Small intestine (tissue), 7 donors: ENCODE results near the gene IL18RAP. TPM values are rescaled to one million over a fixed set of nuclear protein-coding genes. Genes with fewer than 3 reads are reported as not detected.

Source experiments
- DNase-seq, 2 donors: peaks; one replicate each; pipeline versions ENCODE4 v3.0.0 to v3.0.0-alpha.2; 2013
- FAIRE-seq: peaks from 2 replicates; lab custom pipeline; 2012; peaks lifted over from hg19 to GRCh38; lab: Jason Lieb, UNC
- H3K27ac ChIP-seq, 3 donors: one replicate each; pipeline ENCODE4 v1.5.1; 2013; ENCODE audit warnings: low read length in 2 of 3, mild to moderate bottlenecking in 2 of 3, control low read depth in 1 of 3, inconsistent platforms in 1 of 3, low read depth in 1 of 3, moderate library complexity in 1 of 3
- H3K27me3 ChIP-seq, 3 donors: one replicate each; pipeline ENCODE4 v1.6.1; 2013; ENCODE audit warnings: low read length in 3 of 3, inconsistent platforms in 1 of 3; ENCODE audit not compliant: control insufficient read depth in 3 of 3, insufficient read depth in 3 of 3
- H3K36me3 ChIP-seq, 3 donors: one replicate each; pipeline ENCODE4 v1.6.1; 2013; ENCODE audit warnings: low read length in 3 of 3, inconsistent platforms in 1 of 3, low read depth in 1 of 3, mild to moderate bottlenecking in 1 of 3, moderate library complexity in 1 of 3; ENCODE audit not compliant: control insufficient read depth in 3 of 3, insufficient read depth in 2 of 3
- H3K4me1 ChIP-seq, 3 donors: one replicate each; pipeline ENCODE4 v1.6.1; 2013; ENCODE audit warnings: low read length in 2 of 3, inconsistent platforms in 1 of 3, low read depth in 1 of 3, mild to moderate bottlenecking in 1 of 3, moderate library complexity in 1 of 3; ENCODE audit not compliant: control insufficient read depth in 3 of 3, insufficient read depth in 2 of 3
- H3K4me3 ChIP-seq, 3 donors: one replicate each; pipeline ENCODE4 v1.5.1; 2013; ENCODE audit warnings: low read length in 3 of 3, control low read depth in 1 of 3, inconsistent platforms in 1 of 3, low read depth in 1 of 3, mild to moderate bottlenecking in 1 of 3, moderate library complexity in 1 of 3
- H3K9me3 ChIP-seq, 2 donors: one replicate each; pipeline ENCODE4 v1.6.1; 2013; ENCODE audit warnings: low read depth in 1 of 2, low read length in 1 of 2; ENCODE audit not compliant: control insufficient read depth in 2 of 2, insufficient read depth in 1 of 2
- WGBS, 3 donors: extraction: QIAGEN DNeasy Blood & Tissue Kit; methylation state at CpG; one replicate each; pipeline ENCODE4 v1.1.7; 2013; 5-methylcytosine and 5-hydroxymethylcytosine counted together
- polyA plus RNA-seq, 4 donors: library from polyadenylated mRNA; stranded (reverse) in 3 of 4; unstranded in 1 of 4; fragments of 200-250 nt in 3 of 4; fragments of 120-200 nt in 1 of 4; gene quantifications; one replicate each; pipeline versions ENCODE4 v1.2.1 to v1.2.3, GENCODE V29; 2013
- donor health status: healthy with polysubstance abuse.
- donor health status: control.
- donor health status: control.
- donor health status: Bipolar disorder and iron deficiency.
- donor health status: healthy.

IL18RAP gene
- polyA plus RNA-seq, 4 donors = 0.22 to 1.00 (median 0.47) TPM

- H3K4me3 ChIP-seq = no peak overlapping the region
- WGBS, 3 donors = 36 to 53% (median 49%) methylated on average over 2 of the region's 2 CpGs
- H3K27me3 ChIP-seq = no peaks in the 10 kb centered on the region
- no peak overlapping the region for H3K27ac ChIP-seq
- H3K4me1 ChIP-seq = peaks cover 0 to 7% (median 7%) of the 10 kb centered on the region in 3 donors
- H3K9me3 ChIP-seq = no peaks in the 10 kb centered on the region
- FAIRE-seq = no peak
- no peaks in the 10 kb centered on the region for H3K36me3 ChIP-seq
- peak; percentile 5 to 30 for DNase-seq
Observed at GRCh38 chr2:102455061-102455670, 32.2 kb downstream of the IL18RAP start.

GRCh38 chr2:102460467-102460866 is 37.5 kb downstream of the IL18RAP start:
- FAIRE-seq (no peak), DNase-seq (no peak)
- Histone ChIP-seq H3K4me1 (no peaks in the 10 kb centered on the region), H3K4me3 (no peak overlapping the region), H3K9me3 (no peaks in the 10 kb centered on the region), H3K36me3 (no peaks in the 10 kb centered on the region), H3K27me3 (peaks cover 0 to 4% (median 2%) of the 10 kb centered on the region in 3 donors), H3K27ac (no peak overlapping the region)
- WGBS, 3 donors = 60 to 78% (median 69%) methylated on average over 1 of the region's 1 CpG

- no peak overlapping the region for H3K27ac ChIP-seq
- H3K9me3 ChIP-seq = no peaks in the 10 kb centered on the region
- WGBS, 3 donors = 87 to 89% (median 88%) methylated on average over 6 of the region's 6 CpGs
- H3K36me3 ChIP-seq = no peaks in the 10 kb centered on the region
- no peaks in the 10 kb centered on the region for H3K4me1 ChIP-seq
- DNase-seq = no peak
- H3K27me3 ChIP-seq = peaks cover 0 to 4% (median 2%) of the 10 kb centered on the region in 3 donors
- no peak for FAIRE-seq
- no peak overlapping the region for H3K4me3 ChIP-seq
Observed at GRCh38 chr2:102461188-102461587, 38.2 kb downstream of the IL18RAP start.

- Histone ChIP-seq H3K4me1 (no peaks in the 10 kb centered on the region), H3K4me3 (no peak overlapping the region), H3K9me3 (no peaks in the 10 kb centered on the region), H3K27ac (no peak overlapping the region), H3K27me3 (peaks cover 0 to 4% (median 2%) of the 10 kb centered on the region in 3 donors), H3K36me3 (no peaks in the 10 kb centered on the region)
- DNase-seq = no peak
- no peak for FAIRE-seq
- WGBS, 3 donors = 90 to 92% (median 90%) methylated on average over 5 of the region's 5 CpGs
Observed at GRCh38 chr2:102463160-102463559, 40.2 kb downstream of the IL18RAP start.

GRCh38 chr2:102470168-102470567 is 47.2 kb downstream of the IL18RAP start:
- Histone ChIP-seq H3K27ac (no peak overlapping the region), H3K36me3 (no peaks in the 10 kb centered on the region), H3K4me3 (no peak overlapping the region), H3K4me1 (no peaks in the 10 kb centered on the region), H3K9me3 (peaks cover 0 to 5% of the 10 kb centered on the region in 2 donors), H3K27me3 (no peaks in the 10 kb centered on the region)
- 63 to 81% (median 68%) methylated on average over 1 of the region's 1 CpG for WGBS, 3 donors
- DNase-seq (no peak), FAIRE-seq (no peak)

GRCh38 chr2:102473020-102473419 is 50.1 kb downstream of the IL18RAP start, which contains the start of gene SLC9A4:
Gene SLC9A4, plus strand, starts transcription at chr2:102473226. Its CDS starts 534 bp downstream, at chr2:102473760.
- Histone ChIP-seq H3K36me3 (no peaks in the 10 kb centered on the region), H3K27me3 (no peaks in the 10 kb centered on the region), H3K4me3 (no peak within 1 kb of the TSS), H3K4me1 (no peaks in the 10 kb centered on the region), H3K27ac (no peak within 1 kb of the TSS), H3K9me3 (peaks cover 0 to 5% of the 10 kb centered on the region in 2 donors)
- WGBS, 3 donors = 4 to 5% (median 4%) methylated on average over 3 of the region's 3 CpGs
- FAIRE-seq = no peak
- DNase-seq = peak; percentile 69 to 73

GRCh38 chr2:102473631-102474030 is 50.7 kb downstream of the IL18RAP start:
- Histone ChIP-seq H3K4me3 (no peak overlapping the region), H3K9me3 (peaks cover 0 to 5% of the 10 kb centered on the region in 2 donors), H3K36me3 (no peaks in the 10 kb centered on the region), H3K27ac (no peak overlapping the region), H3K4me1 (no peaks in the 10 kb centered on the region), H3K27me3 (no peaks in the 10 kb centered on the region)
- FAIRE-seq = no peak
- no peak for DNase-seq
- WGBS, 3 donors = 78 to 84% (median 84%) methylated on average over 3 of the region's 3 CpGs

GRCh38 chr2:102474785-102475184 is 51.8 kb downstream of the IL18RAP start:
- Histone ChIP-seq H3K4me1 (no peaks in the 10 kb centered on the region), H3K36me3 (no peaks in the 10 kb centered on the region), H3K9me3 (peaks cover 0 to 5% of the 10 kb centered on the region in 2 donors), H3K27me3 (no peaks in the 10 kb centered on the region), H3K27ac (no peak overlapping the region), H3K4me3 (no peak overlapping the region)
- DNase-seq = no peak
- FAIRE-seq = no peak
